Liver (tissue), 9 donors: ENCODE data around the gene FGD5. TPM values are rescaled to one million over a fixed set of nuclear protein-coding genes. Genes with fewer than 3 reads are reported as not detected.

Source experiments
- DNase-seq: peaks from one replicate; pipeline ENCODE4 v3.0.0-alpha.2; 2017; ENCODE audit warnings: low spot score
- H3K27ac ChIP-seq, 2 donors: one replicate each; pipeline ENCODE4 v1.7.0; 2013; ENCODE audit warnings: inconsistent platforms in 2 of 2, low read length in 2 of 2, control low read depth in 1 of 2, low read depth in 1 of 2, mild to moderate bottlenecking in 1 of 2
- H3K27me3 ChIP-seq, 4 donors: one replicate each; pipeline versions ENCODE4 v1.6.1 to v1.7.0; 2013; ENCODE audit warnings: low read length in 3 of 4, inconsistent platforms in 1 of 4, mild to moderate bottlenecking in 1 of 4, moderate library complexity in 1 of 4; ENCODE audit not compliant: control insufficient read depth in 4 of 4, insufficient read depth in 4 of 4
- H3K36me3 ChIP-seq, 4 donors: one replicate each; pipeline versions ENCODE4 v1.6.1 to v1.7.0; 2013; ENCODE audit warnings: low read length in 3 of 4, mild to moderate bottlenecking in 3 of 4, low read depth in 1 of 4, moderate library complexity in 1 of 4; ENCODE audit not compliant: control insufficient read depth in 4 of 4, insufficient read depth in 3 of 4
- H3K4me1 ChIP-seq, 4 donors: one replicate each; pipeline versions ENCODE4 v1.6.1 to v1.7.0; 2013; ENCODE audit warnings: low read length in 3 of 4, mild to moderate bottlenecking in 3 of 4, moderate library complexity in 1 of 4; ENCODE audit not compliant: control insufficient read depth in 4 of 4, insufficient read depth in 4 of 4
- H3K4me3 ChIP-seq, 3 donors: one replicate each; pipeline versions ENCODE4 v1.6.1 to v1.7.0; 2013; ENCODE audit warnings: low read length in 3 of 3, control low read depth in 1 of 3, low read depth in 1 of 3, mild to moderate bottlenecking in 1 of 3
- H3K9ac ChIP-seq, 2 donors: one replicate each; pipeline ENCODE4 v1.7.0; 2013; ENCODE audit warnings: low read length in 2 of 2, mild to moderate bottlenecking in 2 of 2, moderate library complexity in 2 of 2, control low read depth in 1 of 2, low read depth in 1 of 2
- H3K9me3 ChIP-seq, 4 donors: one replicate each; pipeline versions ENCODE4 v1.6.1 to v1.7.0; 2013; ENCODE audit warnings: low read length in 3 of 4; ENCODE audit not compliant: control insufficient read depth in 4 of 4
- ATF3 ChIP-seq: IDR thresholded peaks from 2 replicates; pipeline ENCODE4 v1.6.1; 2016; ENCODE audit warnings: antibody characterized with exemption
- EGR1 ChIP-seq, 2 donors: IDR thresholded peaks; 2 replicates each; pipeline ENCODE4 v1.6.1; 2016 to 2018; ENCODE audit warnings: antibody characterized with exemption in 2 of 2, low read depth in 2 of 2
- FOXA2 ChIP-seq: IDR thresholded peaks from 2 replicates; pipeline ENCODE4 v1.6.1; 2016; ENCODE audit warnings: antibody characterized with exemption
- GABPA ChIP-seq, 2 donors: IDR thresholded peaks in 1 of 2; conservative IDR thresholded peaks in 1 of 2; 2 replicates each; pipeline ENCODE4 v1.6.1; 2016; ENCODE audit warnings: antibody characterized with exemption in 2 of 2, mild to moderate bottlenecking in 1 of 2, moderate library complexity in 1 of 2
- HNF4A ChIP-seq, 2 donors: conservative IDR thresholded peaks; 2 replicates each; pipeline ENCODE4 v1.6.1; 2016; ENCODE audit warnings: antibody characterized with exemption in 2 of 2, mild to moderate bottlenecking in 2 of 2
- JUND ChIP-seq, 2 donors: IDR thresholded peaks; 2 replicates each; pipeline ENCODE4 v1.6.1; 2016; ENCODE audit warnings: antibody characterized with exemption in 2 of 2
- MAX ChIP-seq: IDR thresholded peaks from 2 replicates; pipeline ENCODE4 v1.6.1; 2016; ENCODE audit warnings: antibody characterized with exemption
- NR2F2 ChIP-seq: IDR thresholded peaks from 2 replicates; pipeline ENCODE4 v1.6.1; 2016; ENCODE audit warnings: antibody characterized with exemption
- RAD21 ChIP-seq, 2 donors: IDR thresholded peaks; 2 replicates each; pipeline ENCODE4 v1.6.1; 2016; ENCODE audit warnings: antibody characterized with exemption in 2 of 2, mild to moderate bottlenecking in 2 of 2
- REST ChIP-seq: IDR thresholded peaks from 2 replicates; pipeline ENCODE4 v1.6.1; 2016; ENCODE audit warnings: antibody characterized with exemption, mild to moderate bottlenecking
- RXRA ChIP-seq, 2 donors: IDR thresholded peaks; 2 replicates each; pipeline ENCODE4 v1.6.1; 2017 to 2018; ENCODE audit warnings: antibody characterized with exemption in 2 of 2, mild to moderate bottlenecking in 1 of 2
- TAF1 ChIP-seq: conservative IDR thresholded peaks from 2 replicates; pipeline ENCODE4 v1.6.1; 2016; ENCODE audit warnings: antibody characterized with exemption, mild to moderate bottlenecking
- ZBTB33 ChIP-seq: IDR thresholded peaks from 2 replicates; pipeline ENCODE4 v1.6.1; 2016; ENCODE audit warnings: antibody characterized with exemption
- WGBS: extraction: QIAGEN DNeasy Blood & Tissue Kit; methylation state at CpG from one replicate; pipeline ENCODE4 v1.1.7; 2013; 5-methylcytosine and 5-hydroxymethylcytosine counted together
- polyA plus RNA-seq, 2 donors: library from polyadenylated mRNA; stranded (reverse) in 1 of 2; unstranded in 1 of 2; fragments of 200-250 nt in 1 of 2; fragments of >200 nt in 1 of 2; fragmentation: Nextera tagmentation in 1 of 2; extraction: Ambion mirVana in 1 of 2; gene quantifications; one replicate each; pipeline versions ENCODE4 v1.2.1 to v1.2.3, GENCODE V29; 2013 to 2015
- total RNA-seq, 2 donors: library from RNA; depleted of rRNA; stranded (reverse); fragments of >200 nt; gene quantifications; one replicate each; pipeline ENCODE4 v1.2.3, GENCODE V29; 2014
- donor health status: healthy.
- donor health status: healthy.
- donor health status: healthy.
- donor health status: healthy.
- donor health status: healthy.

Gene FGD5
- total and polyA plus RNA-seq, 4 donors: 2.0 to 6.3 (median 3.1) TPM

- peak overlapping the region; percentile 44 to 65 for H3K27ac ChIP-seq
- peaks cover 3 to 14% (median 8%) of the 10 kb centered on the region in 4 donors for H3K4me1 ChIP-seq
- H3K27me3 ChIP-seq: no peaks in the 10 kb centered on the region
- no peak for DNase-seq
- no peak overlapping the region for H3K9ac ChIP-seq
- peak overlapping the region in 1 of 3 donors; percentile 53 for H3K4me3 ChIP-seq
- no peaks in the 10 kb centered on the region for H3K36me3 ChIP-seq
- TF ChIP-seq RAD21 (IDR thresholded peaks at IDR 0.05) (peak in 1 of 2 donors; percentile 9), HNF4A (conservative IDR thresholded peaks at IDR 0.05) (no peak)
- 8% methylated on average over 77 of the region's 85 CpGs for WGBS
- no peaks in the 10 kb centered on the region for H3K9me3 ChIP-seq
Observed at GRCh38 chr3:14810070-14810791, 8.5 kb upstream of the FGD5 start.

GRCh38 chr3:14810801-14811661 lies 7.7 kb upstream of the FGD5 start:
- no peak for TF ChIP-seq TAF1
- TF ChIP-seq ZBTB33: no peak
- TF ChIP-seq RXRA (IDR thresholded peaks at IDR 0.05): no peak
- TF ChIP-seq ATF3: no peak
- no peak for TF ChIP-seq NR2F2
- no peak for TF ChIP-seq FOXA2
- no peak for TF ChIP-seq GABPA (IDR thresholded peaks at IDR 0.05 in 1 of 2, conservative IDR thresholded peaks at IDR 0.05 in 1 of 2)
- no peak for TF ChIP-seq RAD21 (IDR thresholded peaks at IDR 0.05)
- TF ChIP-seq MAX: no peak
- no peak for TF ChIP-seq REST
- TF ChIP-seq HNF4A (conservative IDR thresholded peaks at IDR 0.05): no peak
- TF ChIP-seq JUND (IDR thresholded peaks at IDR 0.05): no peak
- TF ChIP-seq EGR1 (IDR thresholded peaks at IDR 0.05; ENCODE audit: low read depth in 2 of 2): no peak
- peaks cover 3 to 13% (median 8%) of the 10 kb centered on the region in 4 donors for H3K4me1 ChIP-seq
- no peaks in the 10 kb centered on the region for H3K36me3 ChIP-seq
- 9% methylated on average over 78 of the region's 78 CpGs for WGBS
- H3K27ac ChIP-seq: peak overlapping the region; percentile 47 to 65
- no peaks in the 10 kb centered on the region for H3K9me3 ChIP-seq
- H3K9ac ChIP-seq: no peak overlapping the region
- H3K4me3 ChIP-seq: peak overlapping the region in 2 of 3 donors; percentile 36 to 53
- H3K27me3 ChIP-seq: no peaks in the 10 kb centered on the region
- DNase-seq: no peak
